H1 (cell line): ENCODE results near the gene COL1A1. TPM values are rescaled to one million over a fixed set of nuclear protein-coding genes. Genes with fewer than 3 reads are reported as not detected.

Source experiments
- polyA plus RNA-seq, 7 experiments: library from polyadenylated mRNA; depleted of rRNA in 3 of 7; stranded (reverse) in 5 of 7; unstranded in 2 of 7; fragments of >200 nt in 5 of 7; fragments of 200-250 nt in 2 of 7; gene quantifications; 1 replicate in 5 of 7; 2 replicates in 1 of 7; 4 replicates in 1 of 7; pipeline versions ENCODE4 v1.2.1 to v1.2.3, GENCODE V29; 2011 to 2013; ENCODE audit warnings: missing spikeins in 2 of 7, mixed read lengths in 2 of 7
- total RNA-seq: library from RNA; stranded (reverse); fragmentation: NEBNext Ultra II Directional; extraction: Animal tissue kit (Norgen Biotek cat#: 25700); gene quantifications from 2 replicates; pipeline ENCODE4 v1.2.1, GENCODE V29; 2021
- TF ChIP-seq, protein P1 (sequence below): IDR thresholded peaks from 2 replicates; pipeline ENCODE4 v1.6.1; 2011; ENCODE audit warnings: low read length, improper control_type of control experiment

COL1A1 gene
- total and polyA plus RNA-seq, 2 of the 8 experiments (the other 6 are each of a cell fraction or from before 2014, with no cell fraction given): 14.1 to 80.4 TPM

DNA sequence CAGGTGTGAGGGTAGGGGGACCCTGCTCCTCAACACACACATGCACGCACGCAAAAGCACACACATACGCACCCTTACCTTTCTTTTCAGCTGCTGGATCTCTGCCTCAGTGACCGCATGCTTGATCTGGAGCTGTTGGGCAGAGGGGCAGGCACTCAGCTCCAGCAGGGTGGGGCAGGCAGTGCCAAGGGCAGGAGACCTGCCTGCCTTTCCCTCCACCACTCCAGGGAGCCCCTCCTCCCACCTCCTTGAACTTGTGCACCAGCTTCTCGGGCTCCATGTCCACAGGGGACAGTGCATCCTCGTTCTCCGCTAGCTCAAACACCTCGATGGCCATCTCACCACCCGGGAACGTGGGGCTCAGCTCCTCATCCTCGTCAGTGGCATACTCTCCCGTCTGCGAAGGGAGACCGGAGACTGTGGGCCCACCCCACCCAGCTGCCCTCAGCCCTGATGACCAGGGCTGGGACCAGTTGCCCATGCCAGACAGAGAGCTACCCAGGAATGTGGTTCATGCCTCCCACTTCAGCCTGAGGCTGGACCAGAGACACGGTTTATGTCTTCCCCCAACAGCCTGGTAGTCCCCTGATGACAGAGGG is 62.1 kb downstream of the COL1A1 start (continued):
- TF ChIP-seq, protein P1, sequence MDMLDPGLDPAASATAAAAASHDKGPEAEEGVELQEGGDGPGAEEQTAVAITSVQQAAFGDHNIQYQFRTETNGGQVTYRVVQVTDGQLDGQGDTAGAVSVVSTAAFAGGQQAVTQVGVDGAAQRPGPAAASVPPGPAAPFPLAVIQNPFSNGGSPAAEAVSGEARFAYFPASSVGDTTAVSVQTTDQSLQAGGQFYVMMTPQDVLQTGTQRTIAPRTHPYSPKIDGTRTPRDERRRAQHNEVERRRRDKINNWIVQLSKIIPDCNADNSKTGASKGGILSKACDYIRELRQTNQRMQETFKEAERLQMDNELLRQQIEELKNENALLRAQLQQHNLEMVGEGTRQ: no peak
